ELF-1 (cell line): ENCODE results near the gene XKR3.
"Not testable (repeated sequence)": the region's sequence is repeated elsewhere in the genome, so short reads cannot be mapped to it uniquely, and the experiment has no call there.

ENCODE experiments used
- DNase-seq: peaks from one replicate; pipeline ENCODE4 v3.0.0-alpha.2; 2016; ENCODE audit warnings: low read depth, low spot score

The XKR3 gene

GRCh38 chr22:16824716-16825687 lies at the start of gene XKR3:
XKR3 (minus strand) TSS chr22:16825411; CDS start chr22:16808073, 17,338 bp downstream.
- no peak for DNase-seq

- not testable (repeated sequence) for DNase-seq
These were observed 44.4 kb upstream of the XKR3 start for GRCh38 chr22:16869640-16870039.

GRCh38 chr22:16866167-16866566 lies 41.0 kb upstream of the XKR3 start:
- DNase-seq = no peak

GRCh38 chr22:16856851-16857250 lies 31.6 kb upstream of the XKR3 start:
- not testable (repeated sequence) for DNase-seq

GRCh38 chr22:16854631-16855030 lies 29.4 kb upstream of the XKR3 start:
- no peak for DNase-seq

GRCh38 chr22:16851268-16851996 lies 26.2 kb upstream of the XKR3 start:
- not testable (repeated sequence) for DNase-seq

- no peak for DNase-seq
These were observed 22.1 kb upstream of the XKR3 start for GRCh38 chr22:16847271-16847670.

GRCh38 chr22:16845881-16846280 lies 20.7 kb upstream of the XKR3 start:
- no peak for DNase-seq

GRCh38 chr22:16845465-16845864 lies 20.3 kb upstream of the XKR3 start:
- DNase-seq = no peak

GRCh38 chr22:16844529-16844928 lies 19.3 kb upstream of the XKR3 start:
- no peak for DNase-seq

- no peak for DNase-seq
These were observed 12.9 kb upstream of the XKR3 start for GRCh38 chr22:16838073-16838472.

GRCh38 chr22:16834971-16835370 lies 9.8 kb upstream of the XKR3 start:
- no peak for DNase-seq

- DNase-seq = no peak
These were observed 6.0 kb upstream of the XKR3 start for GRCh38 chr22:16831257-16831656.

GRCh38 chr22:16829985-16830384 lies 4.8 kb upstream of the XKR3 start:
- DNase-seq = no peak

GRCh38 chr22:16828876-16829275 lies 3.7 kb upstream of the XKR3 start:
- DNase-seq = no peak

GRCh38 chr22:16827506-16827905 lies 2.3 kb upstream of the XKR3 start:
- DNase-seq = no peak

- DNase-seq = no peak
These were observed 6.0 kb downstream of the XKR3 start for GRCh38 chr22:16819249-16819648.

- no peak for DNase-seq
These were observed 6.7 kb downstream of the XKR3 start for GRCh38 chr22:16818538-16818937.

GRCh38 chr22:16815073-16815472 lies 10.1 kb downstream of the XKR3 start:
- no peak for DNase-seq

GRCh38 chr22:16810188-16810802 lies 14.9 kb downstream of the XKR3 start:
- no peak for DNase-seq

GRCh38 chr22:16808744-16809143 lies 16.5 kb downstream of the XKR3 start:
- no peak for DNase-seq

- DNase-seq = no peak
These were observed 18.1 kb downstream of the XKR3 start for GRCh38 chr22:16807109-16807508.
